ENCODE measurements around the gene RASGRP3. TPM values are rescaled to one million over a fixed set of nuclear protein-coding genes. Genes with fewer than 3 reads are reported as not detected.

RASGRP3 gene
- total RNA-seq, 1 experiment from 2014 or later, result 0.59 TPM

- ChIA-PET POLR2A (no interaction called here), RAD21 (ENCODE audit: low non-redundant PET in 1 of 2, low total read pairs in 2 of 2, uncharacterized antibody in 2 of 2, unreplicated experiment in 2 of 2) (no interaction called here), CTCF (no interaction called here)
- intact Hi-C loops (cut with micrococcal nuclease), result no loop called here
- Histone ChIP-seq H3K4me3 (replicated peaks in 1 of 2; ENCODE audit: low read depth in 1 of 2, low read length in 2 of 2) (no peak overlapping the region), H3K9ac (ENCODE audit: low read length) (no peak overlapping the region), H2AFZ (ENCODE audit: low read depth, low read length, poor library complexity, severe bottlenecking) (no peak overlapping the region), H4K20me1 (ENCODE audit: insufficient read depth) (no peaks in the 10 kb centered on the region), H3K9me3 (ENCODE audit: control insufficient read depth in 1 of 2, insufficient read depth in 1 of 2, low read depth in 1 of 2, low read length in 2 of 2) (no peaks in the 10 kb centered on the region), H3K36me3 (ENCODE audit: control insufficient read depth in 1 of 2, insufficient read depth in 2 of 2, low read length in 2 of 2) (no peaks in the 10 kb centered on the region), H3K9me2 (ENCODE audit: insufficient read depth) (no peaks in the 10 kb centered on the region), H3K79me2 (ENCODE audit: insufficient read depth, low read length) (no peaks in the 10 kb centered on the region), H3K27ac (ENCODE audit: low read depth, low read length) (no peak overlapping the region), H3K27me3 (ENCODE audit: insufficient read depth, low read length) (no peaks in the 10 kb centered on the region), H3K4me2 (ENCODE audit: low read length) (no peak overlapping the region), H3K4me1 (ENCODE audit: control insufficient read depth in 1 of 2, insufficient read depth in 2 of 2, low read length in 2 of 2) (no peaks in the 10 kb centered on the region)
- TF ChIP-seq EZH2 (IDR thresholded peaks at IDR 0.05) (no peak), CBX3 (IDR thresholded peaks at IDR 0.05; ENCODE audit: low read depth) (no peak), FOSL1 (IDR thresholded peaks at IDR 0.05; ENCODE audit: low read depth) (no peak)
- TF ChIP-seq, protein P1, sequence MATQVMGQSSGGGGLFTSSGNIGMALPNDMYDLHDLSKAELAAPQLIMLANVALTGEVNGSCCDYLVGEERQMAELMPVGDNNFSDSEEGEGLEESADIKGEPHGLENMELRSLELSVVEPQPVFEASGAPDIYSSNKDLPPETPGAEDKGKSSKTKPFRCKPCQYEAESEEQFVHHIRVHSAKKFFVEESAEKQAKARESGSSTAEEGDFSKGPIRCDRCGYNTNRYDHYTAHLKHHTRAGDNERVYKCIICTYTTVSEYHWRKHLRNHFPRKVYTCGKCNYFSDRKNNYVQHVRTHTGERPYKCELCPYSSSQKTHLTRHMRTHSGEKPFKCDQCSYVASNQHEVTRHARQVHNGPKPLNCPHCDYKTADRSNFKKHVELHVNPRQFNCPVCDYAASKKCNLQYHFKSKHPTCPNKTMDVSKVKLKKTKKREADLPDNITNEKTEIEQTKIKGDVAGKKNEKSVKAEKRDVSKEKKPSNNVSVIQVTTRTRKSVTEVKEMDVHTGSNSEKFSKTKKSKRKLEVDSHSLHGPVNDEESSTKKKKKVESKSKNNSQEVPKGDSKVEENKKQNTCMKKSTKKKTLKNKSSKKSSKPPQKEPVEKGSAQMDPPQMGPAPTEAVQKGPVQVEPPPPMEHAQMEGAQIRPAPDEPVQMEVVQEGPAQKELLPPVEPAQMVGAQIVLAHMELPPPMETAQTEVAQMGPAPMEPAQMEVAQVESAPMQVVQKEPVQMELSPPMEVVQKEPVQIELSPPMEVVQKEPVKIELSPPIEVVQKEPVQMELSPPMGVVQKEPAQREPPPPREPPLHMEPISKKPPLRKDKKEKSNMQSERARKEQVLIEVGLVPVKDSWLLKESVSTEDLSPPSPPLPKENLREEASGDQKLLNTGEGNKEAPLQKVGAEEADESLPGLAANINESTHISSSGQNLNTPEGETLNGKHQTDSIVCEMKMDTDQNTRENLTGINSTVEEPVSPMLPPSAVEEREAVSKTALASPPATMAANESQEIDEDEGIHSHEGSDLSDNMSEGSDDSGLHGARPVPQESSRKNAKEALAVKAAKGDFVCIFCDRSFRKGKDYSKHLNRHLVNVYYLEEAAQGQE (IDR thresholded peaks at IDR 0.05; ENCODE audit: low read depth), result no peak
- no peak for DNase-seq (ENCODE audit: low read depth, low spot score)
- BruUV-seq (replicated peaks), result no TSS peak
- no peak for ATAC-seq
Measured at GRCh38 chr2:33577084-33577483, 100.6 kb downstream of the RASGRP3 start.

DNA sequence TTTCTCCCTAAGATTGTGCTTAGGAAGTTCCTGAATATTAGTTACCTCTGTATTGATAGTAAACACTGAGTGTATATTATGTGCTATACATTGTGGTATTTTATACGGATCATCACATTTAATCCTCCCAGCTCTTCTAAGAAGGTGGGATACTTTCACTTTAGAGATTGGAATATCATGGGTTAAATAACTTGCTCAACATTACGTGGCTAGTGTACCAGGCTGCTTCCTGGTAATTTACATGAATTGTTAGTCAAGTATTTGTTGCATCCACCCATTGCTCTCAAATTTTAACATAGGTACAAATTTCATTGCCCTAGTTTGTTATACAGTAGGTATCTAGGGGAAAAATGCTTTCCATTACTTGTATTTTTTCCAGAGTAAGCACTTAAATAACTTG, 101.2 kb downstream of the RASGRP3 start:
- Histone ChIP-seq H3K36me3 (ENCODE audit: control insufficient read depth in 1 of 2, insufficient read depth in 2 of 2, low read length in 2 of 2) (no peaks in the 10 kb centered on the region), H3K27ac (ENCODE audit: low read depth, low read length) (no peak overlapping the region), H3K27me3 (ENCODE audit: insufficient read depth, low read length) (no peaks in the 10 kb centered on the region), H3K79me2 (ENCODE audit: insufficient read depth, low read length) (no peaks in the 10 kb centered on the region), H3K9me3 (ENCODE audit: control insufficient read depth in 1 of 2, insufficient read depth in 1 of 2, low read depth in 1 of 2, low read length in 2 of 2) (no peaks in the 10 kb centered on the region), H3K9me2 (ENCODE audit: insufficient read depth) (no peaks in the 10 kb centered on the region), H3K4me3 (replicated peaks in 1 of 2; ENCODE audit: low read depth in 1 of 2, low read length in 2 of 2) (no peak overlapping the region), H4K20me1 (ENCODE audit: insufficient read depth) (no peaks in the 10 kb centered on the region), H2AFZ (ENCODE audit: low read depth, low read length, poor library complexity, severe bottlenecking) (no peak overlapping the region), H3K4me2 (ENCODE audit: low read length) (no peak overlapping the region), H3K9ac (ENCODE audit: low read length) (no peak overlapping the region), H3K4me1 (ENCODE audit: control insufficient read depth in 1 of 2, insufficient read depth in 2 of 2, low read length in 2 of 2) (no peaks in the 10 kb centered on the region)
- intact Hi-C loops (cut with micrococcal nuclease), result no loop called here
- TF ChIP-seq EZH2phosphoT487 (IDR thresholded peaks at IDR 0.05; ENCODE audit: borderline replicate concordance) (no peak), SP1 (IDR thresholded peaks at IDR 0.05; ENCODE audit: low read depth) (no peak), ZFX (IDR thresholded peaks at IDR 0.05) (no peak), CEBPB (IDR thresholded peaks at IDR 0.05; ENCODE audit: low read depth) (no peak), CBX3 (IDR thresholded peaks at IDR 0.05; ENCODE audit: low read depth) (no peak), SIN3A (IDR thresholded peaks at IDR 0.05; ENCODE audit: low read depth) (no peak), CTCF (IDR thresholded peaks at IDR 0.05 in 2 of 3, conservative IDR thresholded peaks at IDR 0.05 in 1 of 3; ENCODE audit: borderline replicate concordance in 1 of 3, insufficient read depth in 1 of 3, low read depth in 2 of 3, low read length in 2 of 3) (no peak), TCF7L2 (IDR thresholded peaks at IDR 0.05; ENCODE audit: borderline replicate concordance, extremely low read depth, insufficient read depth, insufficient read length) (no peak), SRF (IDR thresholded peaks at IDR 0.05; ENCODE audit: low read depth) (no peak), EZH2 (IDR thresholded peaks at IDR 0.05) (no peak), FOSL1 (IDR thresholded peaks at IDR 0.05; ENCODE audit: low read depth) (no peak), EGR1 (IDR thresholded peaks at IDR 0.05; ENCODE audit: low read depth) (no peak), POLR2AphosphoS5 (IDR thresholded peaks at IDR 0.05; ENCODE audit: low read depth, low read length) (no peak), RAD21 (IDR thresholded peaks at IDR 0.05; ENCODE audit: low read depth) (no peak)
- TF ChIP-seq, protein P2, sequence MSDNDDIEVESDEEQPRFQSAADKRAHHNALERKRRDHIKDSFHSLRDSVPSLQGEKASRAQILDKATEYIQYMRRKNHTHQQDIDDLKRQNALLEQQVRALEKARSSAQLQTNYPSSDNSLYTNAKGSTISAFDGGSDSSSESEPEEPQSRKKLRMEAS (IDR thresholded peaks at IDR 0.05), result no peak
- TF ChIP-seq, protein P3, sequence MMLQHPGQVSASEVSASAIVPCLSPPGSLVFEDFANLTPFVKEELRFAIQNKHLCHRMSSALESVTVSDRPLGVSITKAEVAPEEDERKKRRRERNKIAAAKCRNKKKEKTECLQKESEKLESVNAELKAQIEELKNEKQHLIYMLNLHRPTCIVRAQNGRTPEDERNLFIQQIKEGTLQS (IDR thresholded peaks at IDR 0.05), result no peak
- CTCF ChIA-PET, result no interaction called here
- RAD21 ChIA-PET (ENCODE audit: low non-redundant PET in 1 of 2, low total read pairs in 2 of 2, uncharacterized antibody in 2 of 2, unreplicated experiment in 2 of 2), result no interaction called here
- POLR2A ChIA-PET, result no interaction called here
- no peak for ATAC-seq
- BruUV-seq (replicated peaks), result no TSS peak
- DNase-seq (ENCODE audit: low read depth, low spot score), result no peak

Measured in HCT116 (cell line).